Immature natural killer cell (primary cell): Measurements from ENCODE around the gene RBP3. TPM values are rescaled to one million over a fixed set of nuclear protein-coding genes. Genes with fewer than 3 reads are reported as not detected.
A peak's percentile ranks its signal among the peaks of the same experiment; 100 is the strongest.

Experiments
- DNase-seq, 3 donors: peaks; one replicate each; pipeline ENCODE4 v3.0.0; 2022; ENCODE audit warnings: mixed read lengths in 1 of 3
- H3K27ac Mint-ChIP-seq, 6 donors: one replicate each; pipeline ENCODE4 v1.8.0; 2020; ENCODE audit warnings: mixed read lengths in 6 of 6, mild to moderate bottlenecking in 5 of 6, inconsistent platforms in 4 of 6, moderate library complexity in 3 of 6
- H3K27me3 Mint-ChIP-seq, 3 donors: one replicate each; pipeline ENCODE4 v1.8.0; 2020 to 2021; ENCODE audit warnings: low read depth in 3 of 3, mild to moderate bottlenecking in 3 of 3, mixed read lengths in 3 of 3, moderate library complexity in 3 of 3, inconsistent platforms in 1 of 3
- H3K36me3 Mint-ChIP-seq, 3 donors: one replicate each; pipeline ENCODE4 v1.8.0; 2020; ENCODE audit warnings: mixed read lengths in 3 of 3, inconsistent platforms in 2 of 3, mild to moderate bottlenecking in 2 of 3
- H3K4me1 Mint-ChIP-seq, 2 donors: one replicate each; pipeline ENCODE4 v1.8.0; 2020; ENCODE audit warnings: inconsistent platforms in 2 of 2, mild to moderate bottlenecking in 2 of 2, mixed read lengths in 2 of 2, moderate library complexity in 1 of 2
- H3K4me3 Mint-ChIP-seq, 5 donors: one replicate each; pipeline ENCODE4 v1.8.0; 2020; ENCODE audit warnings: mild to moderate bottlenecking in 5 of 5, mixed read lengths in 5 of 5, inconsistent platforms in 3 of 5, moderate library complexity in 3 of 5
- H3K9me3 Mint-ChIP-seq, 6 donors: one replicate each; pipeline ENCODE4 v1.8.0; 2020; ENCODE audit warnings: mild to moderate bottlenecking in 6 of 6, mixed read lengths in 6 of 6, inconsistent platforms in 4 of 6, moderate library complexity in 3 of 6
- polyA plus RNA-seq, 3 donors: library from polyadenylated mRNA; unstranded; fragments of 300-500 nt; fragmentation: Illumina TruSeq; gene quantifications; one replicate each; pipeline ENCODE4 v1.2.3, GENCODE V29; 2021

Gene RBP3
- polyA plus RNA-seq, 3 donors from 2014 or later: not detected

DNA sequence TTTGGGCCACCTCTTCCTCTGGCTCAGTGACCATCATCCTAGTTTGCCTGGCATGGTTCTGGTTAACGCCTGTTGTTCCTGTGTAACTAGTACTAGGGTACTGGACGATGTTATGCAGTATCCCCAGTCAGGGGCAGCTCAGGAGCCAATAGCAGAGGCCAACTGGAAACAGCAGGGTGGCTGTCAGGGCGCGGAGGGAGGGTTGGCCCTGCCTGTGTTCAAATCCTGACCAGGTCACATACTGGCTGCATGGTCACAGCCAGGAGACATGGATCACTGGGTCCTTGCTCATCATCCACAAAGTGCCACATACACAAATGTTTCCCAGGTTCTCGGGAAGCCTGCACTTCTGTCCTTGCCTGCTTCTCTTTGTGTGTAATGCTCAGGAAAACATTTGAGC lies 12.3 kb upstream of the RBP3 start:
- Mint-ChIP-seq H3K4me1 (no peaks in the 10 kb centered on the region), H3K4me3 (no peak overlapping the region), H3K9me3 (no peaks in the 10 kb centered on the region), H3K36me3 (no peaks in the 10 kb centered on the region), H3K27ac (no peak overlapping the region), H3K27me3 (peaks cover 0 to 9% (median 4%) of the 10 kb centered on the region in 3 donors)
- DNase-seq: no peak

DNA sequence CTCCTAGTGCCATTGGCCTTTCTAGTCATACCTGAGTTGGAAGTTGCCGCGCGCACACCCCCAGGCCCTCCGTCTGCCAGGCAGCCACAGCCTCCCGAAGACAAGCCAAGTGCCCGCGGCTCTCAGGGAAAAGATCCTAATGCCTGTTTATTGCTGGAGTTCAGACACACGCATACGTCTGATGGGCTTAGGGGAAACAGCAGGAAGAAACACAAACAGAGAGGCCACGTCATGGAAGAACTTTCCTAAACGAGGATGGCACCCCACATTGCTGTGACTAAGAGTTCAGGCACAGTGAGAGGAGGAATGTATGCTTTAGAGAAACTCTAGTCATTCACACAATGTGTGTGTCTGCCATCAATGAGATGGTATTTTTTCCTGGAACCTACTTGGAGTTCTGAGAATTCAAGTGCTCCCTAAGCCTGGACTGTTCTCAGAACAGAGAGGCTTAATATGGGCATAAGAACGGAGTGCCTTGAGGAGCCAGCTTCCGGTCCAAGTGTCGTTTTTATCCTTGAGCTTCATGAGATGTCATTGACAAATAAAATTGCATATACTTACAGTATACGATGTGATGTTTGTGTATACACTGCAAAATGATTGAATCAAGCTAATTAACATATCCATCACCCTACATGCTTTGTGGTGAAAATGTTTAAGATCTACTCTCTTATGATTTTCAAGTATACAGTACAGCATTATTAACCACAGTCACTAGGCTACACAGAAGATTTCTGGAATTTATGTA lies 11.6 kb upstream of the RBP3 start:
- Mint-ChIP-seq H3K4me3 (no peak overlapping the region), H3K27ac (no peak overlapping the region), H3K36me3 (no peaks in the 10 kb centered on the region), H3K9me3 (no peaks in the 10 kb centered on the region), H3K27me3 (peaks cover 0 to 9% (median 3%) of the 10 kb centered on the region in 3 donors), H3K4me1 (no peaks in the 10 kb centered on the region)
- DNase-seq: no peak

DNA sequence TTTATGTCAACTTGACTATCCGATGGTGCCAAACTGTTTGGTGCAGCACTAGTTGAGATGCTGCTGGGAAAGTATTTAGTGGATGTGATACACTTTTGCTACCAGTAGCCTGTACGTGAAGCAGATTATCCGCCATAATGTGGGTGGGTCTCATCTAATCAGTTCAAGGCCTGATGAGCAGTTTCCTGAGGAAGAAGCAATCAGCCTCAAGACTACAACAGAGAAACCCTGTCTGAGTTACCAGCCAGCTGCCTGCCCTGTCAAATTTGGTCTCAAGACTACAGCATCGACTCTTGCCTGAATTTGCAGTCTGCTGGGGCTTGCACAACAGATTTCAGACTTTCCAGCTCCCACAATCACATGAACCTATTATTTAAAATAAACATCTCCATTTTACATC lies 10.9 kb upstream of the RBP3 start:
- no peaks in the 10 kb centered on the region for H3K4me1 Mint-ChIP-seq
- no peak for DNase-seq
- H3K36me3 Mint-ChIP-seq: no peaks in the 10 kb centered on the region
- no peak overlapping the region for H3K4me3 Mint-ChIP-seq
- no peaks in the 10 kb centered on the region for H3K9me3 Mint-ChIP-seq
- H3K27me3 Mint-ChIP-seq: peaks cover 0 to 9% (median 3%) of the 10 kb centered on the region in 3 donors
- H3K27ac Mint-ChIP-seq: no peak overlapping the region

DNA sequence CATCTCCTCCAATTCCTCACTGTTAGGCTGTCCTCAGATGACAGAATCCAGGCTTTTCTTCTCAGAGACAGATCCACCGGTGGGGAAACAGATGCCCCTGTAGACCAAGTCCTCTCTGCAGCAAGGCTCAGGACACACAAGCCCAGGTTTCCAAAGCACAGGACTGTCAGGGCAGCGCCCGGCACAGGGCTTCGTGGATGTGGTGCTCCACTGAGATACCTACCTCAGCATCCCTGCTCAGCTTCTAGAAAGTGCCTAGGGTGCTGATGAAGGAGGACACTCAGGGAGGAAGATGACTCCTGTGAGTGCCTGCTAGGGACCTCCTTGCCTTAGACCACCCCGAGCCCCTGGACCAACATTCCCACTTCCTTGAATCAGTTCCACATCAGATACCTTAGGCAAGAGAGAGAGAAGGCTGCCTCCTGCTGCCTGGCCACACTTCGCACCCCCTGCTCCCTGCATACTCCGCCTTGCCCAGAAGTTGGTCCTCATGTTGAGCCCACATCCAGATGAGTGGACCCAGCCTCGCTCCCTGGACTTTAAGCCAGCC lies 8.9 kb upstream of the RBP3 start:
- Mint-ChIP-seq H3K9me3 (no peaks in the 10 kb centered on the region), H3K4me1 (no peaks in the 10 kb centered on the region), H3K36me3 (no peaks in the 10 kb centered on the region), H3K4me3 (no peak overlapping the region), H3K27me3 (peaks cover 0 to 9% (median 5%) of the 10 kb centered on the region in 3 donors), H3K27ac (no peak overlapping the region)
- no peak for DNase-seq

DNA sequence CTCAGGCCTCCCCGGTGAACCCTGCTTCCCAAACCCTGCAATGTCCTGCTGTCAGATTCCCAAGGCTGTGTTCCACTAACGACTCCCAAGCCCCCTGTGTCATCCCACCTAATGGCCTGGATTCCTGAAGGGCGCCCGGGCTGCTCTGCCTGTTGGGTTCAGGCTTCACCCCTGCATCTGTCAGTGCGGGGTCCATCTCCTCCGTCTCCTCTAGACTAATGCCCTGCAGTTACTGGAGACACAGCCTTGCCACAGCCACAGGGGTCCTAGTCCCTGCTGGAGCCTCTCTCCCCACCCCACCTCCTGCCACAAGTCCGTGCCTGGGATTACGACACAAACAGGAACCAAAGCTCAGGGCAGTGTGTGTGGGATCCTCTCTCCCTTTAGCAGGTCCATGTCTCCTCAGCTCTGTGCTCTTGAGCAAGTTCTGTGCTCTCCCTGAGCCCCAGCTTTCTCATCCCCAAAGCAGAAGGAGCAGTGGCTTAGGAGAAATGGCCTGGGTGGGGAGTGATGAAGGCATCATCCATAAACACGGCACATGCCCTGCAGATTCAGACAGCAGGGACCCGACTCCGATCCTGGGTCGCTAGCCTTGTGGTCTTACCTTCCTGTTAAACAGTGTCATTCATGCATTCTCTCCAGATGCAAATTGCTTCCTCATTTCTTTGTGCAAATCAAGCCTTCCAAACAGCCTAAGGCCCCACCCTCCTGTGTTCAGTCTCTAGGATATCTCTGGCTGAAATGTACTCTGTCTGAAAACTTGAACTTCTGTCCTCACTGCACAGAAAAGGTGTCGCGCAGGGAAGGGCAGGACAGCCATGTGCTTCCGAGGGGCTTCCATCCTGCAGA lies 8.2 kb upstream of the RBP3 start:
- no peaks in the 10 kb centered on the region for H3K36me3 Mint-ChIP-seq
- H3K27ac Mint-ChIP-seq: no peak overlapping the region
- no peak overlapping the region for H3K4me3 Mint-ChIP-seq
- DNase-seq: no peak
- no peaks in the 10 kb centered on the region for H3K9me3 Mint-ChIP-seq
- no peaks in the 10 kb centered on the region for H3K4me1 Mint-ChIP-seq
- H3K27me3 Mint-ChIP-seq: peaks cover 0 to 9% (median 6%) of the 10 kb centered on the region in 3 donors

DNA sequence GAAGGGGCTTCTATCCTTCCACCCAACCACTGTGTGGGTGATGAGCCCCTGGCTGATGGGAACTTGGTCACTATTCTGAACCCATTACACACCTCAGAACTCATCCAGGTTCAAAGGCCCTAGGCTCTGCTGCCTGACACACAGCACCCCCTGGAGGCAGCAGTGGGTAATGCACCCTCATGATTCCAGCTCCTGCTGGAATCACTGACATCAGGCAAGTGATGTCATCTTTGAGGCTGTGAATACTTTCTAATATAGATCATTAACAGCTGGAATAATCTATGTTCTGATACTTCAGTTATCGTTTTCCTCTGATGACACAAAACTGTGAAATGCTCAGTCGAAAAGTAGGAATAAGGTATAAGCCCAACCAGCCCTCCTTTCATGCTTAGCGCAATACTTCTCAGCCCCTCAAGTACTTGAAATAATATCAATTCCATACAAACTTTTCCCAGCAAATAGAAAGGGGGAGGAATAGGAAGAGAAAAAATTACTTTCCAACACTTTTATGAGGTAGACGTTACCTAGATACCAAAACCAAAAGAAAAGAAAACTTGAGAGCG lies 7.5 kb upstream of the RBP3 start:
- Mint-ChIP-seq H3K36me3 (no peaks in the 10 kb centered on the region), H3K27me3 (peaks cover 2 to 9% (median 8%) of the 10 kb centered on the region in 3 donors), H3K9me3 (no peaks in the 10 kb centered on the region), H3K4me1 (no peaks in the 10 kb centered on the region), H3K4me3 (no peak overlapping the region), H3K27ac (no peak overlapping the region)
- DNase-seq: peak; percentile 11 to 42 (median 33)

DNA sequence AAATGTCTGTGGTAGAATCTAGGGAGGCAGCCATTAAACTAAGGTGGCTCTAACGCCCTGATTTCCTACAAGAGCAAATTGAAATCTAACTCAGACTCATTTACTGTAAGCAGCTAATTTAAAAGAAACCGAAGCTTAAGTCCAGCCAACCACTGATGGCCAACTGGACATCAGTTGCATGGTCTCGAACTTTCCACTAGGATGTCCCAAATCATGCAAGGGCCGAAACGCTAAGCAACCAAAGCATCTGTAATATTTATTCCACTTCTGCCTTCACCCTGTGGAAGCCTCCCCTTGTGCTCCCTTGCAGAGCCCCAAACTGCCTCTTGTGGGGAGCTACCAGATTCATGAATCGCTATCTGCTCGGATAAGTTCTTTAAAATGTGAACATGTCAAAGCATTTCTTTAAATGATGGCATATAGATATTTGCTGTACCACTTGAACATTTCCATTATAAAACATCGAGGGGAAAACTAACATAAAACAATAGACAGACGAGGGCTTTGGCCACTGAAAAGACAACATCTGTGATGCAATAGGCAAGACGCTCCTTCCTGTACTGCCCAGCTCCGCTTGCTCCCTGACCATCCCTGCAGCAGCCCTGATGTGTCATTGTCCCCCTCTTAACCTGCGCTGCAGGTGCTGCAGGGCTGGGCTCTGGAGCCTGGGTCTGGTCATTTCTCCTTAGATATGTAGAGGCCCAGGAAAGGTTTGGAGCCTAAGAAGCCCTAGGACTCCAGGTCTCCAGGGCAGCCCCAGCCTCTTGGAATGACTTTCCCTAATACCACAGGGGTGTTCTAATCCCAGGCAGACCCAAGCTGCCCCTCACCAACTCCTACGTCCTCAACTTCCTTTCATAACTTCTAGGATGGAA lies 2.9 kb upstream of the RBP3 start:
- Mint-ChIP-seq H3K9me3 (no peaks in the 10 kb centered on the region), H3K4me1 (no peaks in the 10 kb centered on the region), H3K4me3 (no peak overlapping the region), H3K27me3 (peaks cover 2 to 6% (median 5%) of the 10 kb centered on the region in 3 donors), H3K36me3 (no peaks in the 10 kb centered on the region), H3K27ac (no peak overlapping the region)
- no peak for DNase-seq

DNA sequence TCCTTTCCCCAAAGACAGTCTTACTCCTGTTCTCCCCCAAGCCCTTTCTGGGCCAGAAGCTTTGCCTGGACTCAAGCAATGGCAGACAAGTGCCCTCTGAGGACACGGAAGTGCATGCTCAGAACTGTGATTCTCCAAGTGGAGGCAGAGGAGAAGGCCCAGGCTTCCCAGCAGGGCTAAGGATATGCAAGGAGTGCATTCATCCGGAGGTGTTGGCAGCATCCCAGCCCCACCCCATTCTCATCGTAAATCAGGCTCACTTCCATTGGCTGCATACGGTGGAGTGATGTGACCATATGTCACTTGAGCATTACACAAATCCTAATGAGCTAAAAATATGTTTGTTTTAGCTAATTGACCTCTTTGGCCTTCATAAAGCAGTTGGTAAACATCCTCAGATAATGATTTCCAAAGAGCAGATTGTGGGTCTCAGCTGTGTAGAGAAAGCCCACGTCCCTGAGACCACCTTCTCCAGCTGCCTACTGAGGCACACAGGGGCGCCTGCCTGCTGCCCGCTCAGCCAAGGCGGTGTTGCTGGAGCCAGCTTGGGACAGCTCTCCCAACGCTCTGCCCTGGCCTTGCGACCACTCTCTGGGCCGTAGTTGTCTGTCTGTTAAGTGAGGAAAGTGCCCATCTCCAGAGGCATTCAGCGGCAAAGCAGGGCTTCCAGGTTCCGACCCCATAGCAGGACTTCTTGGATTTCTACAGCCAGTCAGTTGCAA lies 1.4 kb upstream of the RBP3 start:
- H3K9me3 Mint-ChIP-seq: no peaks in the 10 kb centered on the region
- no peaks in the 10 kb centered on the region for H3K4me1 Mint-ChIP-seq
- no peaks in the 10 kb centered on the region for H3K36me3 Mint-ChIP-seq
- H3K4me3 Mint-ChIP-seq: no peak overlapping the region
- peaks cover 0 to 7% (median 5%) of the 10 kb centered on the region in 3 donors for H3K27me3 Mint-ChIP-seq
- DNase-seq: no peak
- H3K27ac Mint-ChIP-seq: no peak overlapping the region

DNA sequence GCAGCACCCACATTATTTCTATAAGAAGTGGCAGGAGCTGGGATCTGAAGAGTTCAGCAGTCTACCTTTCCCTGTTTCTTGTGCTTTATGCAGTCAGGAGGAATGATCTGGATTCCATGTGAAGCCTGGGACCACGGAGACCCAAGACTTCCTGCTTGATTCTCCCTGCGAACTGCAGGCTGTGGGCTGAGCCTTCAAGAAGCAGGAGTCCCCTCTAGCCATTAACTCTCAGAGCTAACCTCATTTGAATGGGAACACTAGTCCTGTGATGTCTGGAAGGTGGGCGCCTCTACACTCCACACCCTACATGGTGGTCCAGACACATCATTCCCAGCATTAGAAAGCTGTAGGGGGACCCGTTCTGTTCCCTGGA lies 874 bp upstream of the RBP3 start:
- no peaks in the 10 kb centered on the region for H3K4me1 Mint-ChIP-seq
- H3K27me3 Mint-ChIP-seq: peaks cover 0 to 7% (median 5%) of the 10 kb centered on the region in 3 donors
- no peaks in the 10 kb centered on the region for H3K36me3 Mint-ChIP-seq

DNA sequence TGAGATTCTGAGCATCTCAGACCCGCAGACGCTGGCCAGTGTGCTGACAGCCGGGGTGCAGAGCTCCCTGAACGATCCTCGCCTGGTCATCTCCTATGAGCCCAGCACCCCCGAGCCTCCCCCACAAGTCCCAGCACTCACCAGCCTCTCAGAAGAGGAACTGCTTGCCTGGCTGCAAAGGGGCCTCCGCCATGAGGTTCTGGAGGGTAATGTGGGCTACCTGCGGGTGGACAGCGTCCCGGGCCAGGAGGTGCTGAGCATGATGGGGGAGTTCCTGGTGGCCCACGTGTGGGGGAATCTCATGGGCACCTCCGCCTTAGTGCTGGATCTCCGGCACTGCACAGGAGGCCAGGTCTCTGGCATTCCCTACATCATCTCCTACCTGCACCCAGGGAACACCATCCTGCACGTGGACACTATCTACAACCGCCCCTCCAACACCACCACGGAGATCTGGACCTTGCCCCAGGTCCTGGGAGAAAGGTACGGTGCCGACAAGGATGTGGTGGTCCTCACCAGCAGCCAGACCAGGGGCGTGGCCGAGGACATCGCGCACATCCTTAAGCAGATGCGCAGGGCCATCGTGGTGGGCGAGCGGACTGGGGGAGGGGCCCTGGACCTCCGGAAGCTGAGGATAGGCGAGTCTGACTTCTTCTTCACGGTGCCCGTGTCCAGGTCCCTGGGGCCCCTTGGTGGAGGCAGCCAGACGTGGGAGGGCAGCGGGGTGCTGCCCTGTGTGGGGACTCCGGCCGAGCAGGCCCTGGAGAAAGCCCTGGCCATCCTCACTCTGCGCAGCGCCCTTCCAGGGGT lies 703 bp downstream of the RBP3 start:
- Mint-ChIP-seq H3K27me3 (peaks cover 0 to 7% (median 3%) of the 10 kb centered on the region in 3 donors), H3K4me3 (no peak overlapping the region), H3K27ac (no peak overlapping the region), H3K9me3 (no peaks in the 10 kb centered on the region), H3K36me3 (no peaks in the 10 kb centered on the region), H3K4me1 (no peaks in the 10 kb centered on the region)
- no peak for DNase-seq

More for the DNA sequence above, 874 bp upstream of the RBP3 start:
- H3K9me3 Mint-ChIP-seq: no peaks in the 10 kb centered on the region
- H3K4me3 Mint-ChIP-seq: no peak overlapping the region
- H3K27ac Mint-ChIP-seq: no peak overlapping the region
- DNase-seq: no peak

DNA sequence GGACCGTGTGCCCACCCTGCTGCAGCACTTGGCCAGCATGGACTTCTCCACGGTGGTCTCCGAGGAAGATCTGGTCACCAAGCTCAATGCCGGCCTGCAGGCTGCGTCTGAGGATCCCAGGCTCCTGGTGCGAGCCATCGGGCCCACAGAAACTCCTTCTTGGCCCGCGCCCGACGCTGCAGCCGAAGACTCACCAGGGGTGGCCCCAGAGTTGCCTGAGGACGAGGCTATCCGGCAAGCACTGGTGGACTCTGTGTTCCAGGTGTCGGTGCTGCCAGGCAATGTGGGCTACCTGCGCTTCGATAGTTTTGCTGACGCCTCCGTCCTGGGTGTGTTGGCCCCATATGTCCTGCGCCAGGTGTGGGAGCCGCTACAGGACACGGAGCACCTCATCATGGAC lies 1.4 kb downstream of the RBP3 start:
- Mint-ChIP-seq H3K36me3 (no peaks in the 10 kb centered on the region), H3K4me3 (no peak overlapping the region), H3K9me3 (no peaks in the 10 kb centered on the region), H3K4me1 (no peaks in the 10 kb centered on the region), H3K27me3 (peaks cover 0 to 7% (median 3%) of the 10 kb centered on the region in 3 donors), H3K27ac (no peak overlapping the region)
- DNase-seq: no peak

DNA sequence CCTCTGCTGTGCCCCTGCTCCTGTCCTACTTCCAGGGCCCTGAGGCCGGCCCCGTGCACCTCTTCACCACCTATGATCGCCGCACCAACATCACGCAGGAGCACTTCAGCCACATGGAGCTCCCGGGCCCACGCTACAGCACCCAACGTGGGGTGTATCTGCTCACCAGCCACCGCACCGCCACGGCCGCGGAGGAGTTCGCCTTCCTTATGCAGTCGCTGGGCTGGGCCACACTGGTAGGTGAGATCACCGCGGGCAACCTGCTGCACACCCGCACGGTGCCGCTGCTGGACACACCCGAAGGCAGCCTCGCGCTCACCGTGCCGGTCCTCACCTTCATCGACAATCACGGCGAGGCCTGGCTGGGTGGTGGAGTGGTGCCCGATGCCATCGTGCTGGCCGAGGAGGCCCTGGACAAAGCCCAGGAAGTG lies 1.8 kb downstream of the RBP3 start:
- no peak overlapping the region for H3K4me3 Mint-ChIP-seq
- no peaks in the 10 kb centered on the region for H3K36me3 Mint-ChIP-seq
- H3K4me1 Mint-ChIP-seq: no peaks in the 10 kb centered on the region
- H3K27ac Mint-ChIP-seq: no peak overlapping the region
- DNase-seq: no peak
- H3K27me3 Mint-ChIP-seq: peaks cover 0 to 7% (median 3%) of the 10 kb centered on the region in 3 donors
- H3K9me3 Mint-ChIP-seq: no peaks in the 10 kb centered on the region
